Osteoblast (primary cell): ENCODE measurements around the gene LRRC25. TPM values are rescaled to one million over a fixed set of nuclear protein-coding genes. Genes with fewer than 3 reads are reported as not detected.
A peak's percentile ranks its signal among the peaks of the same experiment; 100 is the strongest.

Experiments used
- DNase-seq: peaks from one replicate; pipeline ENCODE4 v3.0.0; 2011; ENCODE audit warnings: low spot score, mixed read lengths; ENCODE audit not compliant: insufficient read length; ENCODE audit errors: missing footprints
- H2AFZ ChIP-seq: 2 replicates; pipeline ENCODE4 v1.6.0; 2011; ENCODE audit warnings: mild to moderate bottlenecking, low read length
- H3K27ac ChIP-seq: 2 replicates; pipeline ENCODE4 v1.5.1; 2011; ENCODE audit warnings: mild to moderate bottlenecking, low read depth, low read length, moderate library complexity
- H3K27me3 ChIP-seq: 2 replicates; pipeline ENCODE4 v1.6.0; 2012; ENCODE audit warnings: mild to moderate bottlenecking, control low read depth, inconsistent platforms, low read length, moderate library complexity; ENCODE audit not compliant: insufficient read depth
- H3K36me3 ChIP-seq: 2 replicates; pipeline ENCODE4 v1.5.1; 2011; ENCODE audit warnings: mild to moderate bottlenecking, low read length, control low read depth, moderate library complexity; ENCODE audit not compliant: insufficient read depth
- H3K4me1 ChIP-seq: 2 replicates; pipeline ENCODE4 v1.5.1; 2011; ENCODE audit warnings: mild to moderate bottlenecking, low read length, control low read depth, moderate library complexity; ENCODE audit not compliant: insufficient read depth
- H3K4me2 ChIP-seq: 2 replicates; pipeline ENCODE4 v1.6.0; 2011; ENCODE audit warnings: mild to moderate bottlenecking, low read length; ENCODE audit not compliant: insufficient read depth
- H3K4me3 ChIP-seq: fragments of 200-600 bp; sonication (generic); 3 replicates; pipeline ENCODE4 v1.5.1; 2012; ENCODE audit warnings: mild to moderate bottlenecking, low read length, inconsistent platforms; ENCODE audit not compliant: insufficient read depth
- H3K79me2 ChIP-seq: 2 replicates; pipeline ENCODE4 v1.6.0; 2012; ENCODE audit warnings: mild to moderate bottlenecking, low read length, control low read depth, inconsistent platforms; ENCODE audit not compliant: insufficient read depth
- H3K9me3 ChIP-seq: 2 replicates; pipeline ENCODE4 v1.5.1; 2011; ENCODE audit warnings: low read depth, low read length, control low read depth
- H4K20me1 ChIP-seq: 2 replicates; pipeline ENCODE4 v1.6.0; 2012; ENCODE audit warnings: mild to moderate bottlenecking, low read length, control low read depth; ENCODE audit not compliant: insufficient read depth
- CTCF ChIP-seq: IDR thresholded peaks from 2 replicates; pipeline ENCODE4 v1.5.1; 2011; ENCODE audit warnings: mild to moderate bottlenecking, low read depth, low read length, moderate library complexity; ENCODE audit errors: extremely low read depth
- total RNA-seq: library from RNA; depleted of rRNA; stranded (reverse); fragments of >200 nt; gene quantifications from 2 replicates; pipeline ENCODE4 v1.2.3, GENCODE V29; 2012

The LRRC25 gene
- total RNA-seq, 1 donor: 1.1 TPM

GRCh38 chr19:18442941-18443340 is 45.5 kb upstream of the LRRC25 start:
- Histone ChIP-seq H3K27ac (no peak overlapping the region), H4K20me1 (peaks cover 62% of the 10 kb centered on the region), H3K4me3 (no peak overlapping the region)

GRCh38 chr19:18441804-18442788 is 44.7 kb upstream of the LRRC25 start:
- DNase-seq: peak; percentile 80
- Histone ChIP-seq H3K4me1 (peaks cover 19% of the 10 kb centered on the region), H3K79me2 (peaks cover 5% of the 10 kb centered on the region), H3K4me2 (no peak overlapping the region), H3K4me3 (no peak overlapping the region), H3K27me3 (no peaks in the 10 kb centered on the region), H4K20me1 (peaks cover 55% of the 10 kb centered on the region), H3K27ac (no peak overlapping the region), H3K36me3 (peaks cover 22% of the 10 kb centered on the region), H3K9me3 (no peaks in the 10 kb centered on the region), H2AFZ (no peak overlapping the region)
- no peak for TF ChIP-seq CTCF

More at GRCh38 chr19:18442941-18443340, 45.5 kb upstream of the LRRC25 start:
- no peak for TF ChIP-seq CTCF
- Histone ChIP-seq H3K79me2 (peaks cover 11% of the 10 kb centered on the region), H3K27me3 (no peaks in the 10 kb centered on the region), H3K9me3 (no peaks in the 10 kb centered on the region), H2AFZ (no peak overlapping the region), H3K36me3 (peaks cover 28% of the 10 kb centered on the region), H3K4me1 (peaks cover 16% of the 10 kb centered on the region), H3K4me2 (no peak overlapping the region)
- no peak for DNase-seq

DNA sequence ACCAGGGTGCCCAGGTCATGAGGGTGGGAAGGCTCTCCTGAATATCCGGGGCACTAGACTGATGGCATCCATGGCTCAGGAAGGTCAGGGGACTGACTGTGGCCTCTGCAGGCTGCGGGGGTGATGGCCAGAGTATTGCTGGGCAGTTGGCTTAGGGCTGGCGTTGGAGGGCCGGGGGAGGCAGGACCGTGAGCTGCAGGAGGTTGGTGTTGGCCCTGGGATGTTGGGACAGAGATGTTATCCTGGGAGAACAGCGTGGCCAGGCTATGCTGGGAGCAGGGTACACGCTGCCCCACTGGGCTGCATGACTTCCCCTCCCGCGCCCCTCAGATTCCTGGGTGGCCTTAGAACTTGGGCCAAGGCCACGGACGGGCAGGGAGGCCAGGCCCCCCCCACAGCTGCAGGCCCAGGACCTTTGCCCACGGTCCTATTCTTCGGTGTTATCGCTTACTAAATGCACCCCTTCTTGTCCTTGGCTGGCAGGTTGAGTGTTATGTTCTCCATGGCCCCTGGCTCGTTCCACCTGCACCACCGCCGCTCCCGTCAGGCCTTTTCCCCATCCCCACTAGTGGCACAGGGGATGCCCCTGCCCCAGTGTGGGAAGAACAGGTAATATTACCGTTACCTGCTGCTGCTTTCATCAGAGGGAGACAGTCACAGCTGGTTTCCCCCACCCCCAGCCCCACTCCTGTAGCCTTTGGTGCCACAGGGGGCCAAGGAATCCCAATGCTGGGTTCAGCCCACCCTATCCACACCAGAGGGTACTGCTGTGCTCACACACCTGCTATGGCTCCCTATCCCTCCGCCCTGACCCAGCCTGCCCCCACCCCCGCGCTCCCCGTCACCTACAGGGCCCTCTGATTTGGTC is 43.7 kb upstream of the LRRC25 start:
- DNase-seq: peak; percentile 86
- H3K4me1 ChIP-seq: peaks cover 22% of the 10 kb centered on the region
- no peak overlapping the region for H2AFZ ChIP-seq
- H3K9me3 ChIP-seq: no peaks in the 10 kb centered on the region
- no peak overlapping the region for H3K27ac ChIP-seq
- H3K4me2 ChIP-seq: no peak overlapping the region
- no peaks in the 10 kb centered on the region for H3K27me3 ChIP-seq
- H3K36me3 ChIP-seq: peaks cover 24% of the 10 kb centered on the region
- H3K79me2 ChIP-seq: no peaks in the 10 kb centered on the region
- no peak for TF ChIP-seq CTCF
- peaks cover 49% of the 10 kb centered on the region for H4K20me1 ChIP-seq
- no peak overlapping the region for H3K4me3 ChIP-seq
